ENCODE results near the gene C1orf105. TPM values are rescaled to one million over a fixed set of nuclear protein-coding genes. Genes with fewer than 3 reads are reported as not detected.
A peak's percentile ranks its signal among the peaks of the same experiment; 100 is the strongest.
"Not testable (repeated sequence)": the region's sequence is repeated elsewhere in the genome, so short reads cannot be mapped to it uniquely, and the experiment has no call there.

The C1orf105 gene
- total RNA-seq, 1 donor from 2014 or later = not detected

- DNase-seq (ENCODE audit: low read depth in 2 of 2) = no peak
These were observed 66.4 kb downstream of the C1orf105 start for GRCh38 chr1:172486805-172487454.

DNA sequence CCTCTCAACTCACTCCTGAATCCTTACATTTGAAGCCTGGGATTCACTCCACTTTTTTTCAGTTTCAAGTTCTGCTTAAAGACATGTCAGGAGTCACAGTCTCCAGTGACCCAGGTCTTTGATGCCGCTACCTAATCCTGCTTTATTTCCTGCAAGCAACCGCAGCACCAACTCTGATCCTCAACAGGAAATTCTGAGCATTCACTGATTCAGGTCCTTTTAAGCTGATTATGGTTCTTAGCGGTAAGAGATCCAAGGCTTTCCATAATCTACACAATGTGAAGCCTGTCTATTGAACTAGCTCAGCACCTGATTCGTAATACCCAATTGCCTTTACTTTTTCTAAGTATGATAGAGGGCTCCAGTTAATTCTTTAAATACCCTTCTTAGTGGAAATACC lies 67.1 kb downstream of the C1orf105 start:
- peak in 1 of 2 donors; percentile 3 for DNase-seq (ENCODE audit: low read depth in 2 of 2)

GRCh38 chr1:172488393-172488792 lies 67.9 kb downstream of the C1orf105 start:
- no peak for DNase-seq (ENCODE audit: low read depth in 2 of 2)

DNA sequence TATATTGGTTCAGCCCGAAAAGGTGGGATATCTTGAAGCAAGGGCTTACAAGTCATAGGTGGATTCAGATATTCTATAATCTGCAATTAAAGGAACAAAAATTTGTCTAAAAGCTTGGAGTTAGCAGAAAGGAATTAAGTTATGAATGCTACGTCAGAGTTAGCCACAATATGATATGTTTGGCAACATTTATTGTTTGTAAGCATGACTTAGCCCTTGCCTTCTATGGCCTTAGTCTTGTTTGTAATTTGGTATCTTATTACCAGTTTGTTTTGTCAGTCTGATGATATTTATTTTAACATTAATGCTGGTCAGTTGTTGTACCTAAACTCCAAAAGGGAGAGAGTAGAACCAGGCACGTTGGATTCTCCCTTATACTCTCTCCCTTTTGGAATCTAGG lies 69.4 kb downstream of the C1orf105 start:
- no peak for DNase-seq (ENCODE audit: low read depth in 2 of 2)

DNA sequence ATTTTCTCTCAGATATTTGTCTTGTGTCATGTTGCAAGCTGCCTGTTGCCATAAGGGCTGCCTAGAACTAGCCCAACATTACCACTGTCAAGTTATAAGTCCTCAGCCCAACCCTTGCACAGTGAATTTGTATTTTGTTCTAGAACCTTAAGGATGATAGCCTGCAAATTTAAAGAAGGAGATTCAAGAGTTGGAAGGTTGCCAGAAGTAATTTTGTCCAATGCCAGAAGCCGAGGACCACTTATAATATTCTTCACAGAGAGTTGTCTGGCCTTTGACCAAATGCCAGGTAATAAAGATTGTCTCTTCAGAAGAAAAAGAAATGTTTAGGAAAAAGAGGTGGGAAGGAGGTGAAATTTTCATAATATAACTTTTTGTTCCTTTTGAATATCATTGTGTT lies 71.9 kb downstream of the C1orf105 start:
- DNase-seq (ENCODE audit: low read depth in 2 of 2) = no peak

DNA sequence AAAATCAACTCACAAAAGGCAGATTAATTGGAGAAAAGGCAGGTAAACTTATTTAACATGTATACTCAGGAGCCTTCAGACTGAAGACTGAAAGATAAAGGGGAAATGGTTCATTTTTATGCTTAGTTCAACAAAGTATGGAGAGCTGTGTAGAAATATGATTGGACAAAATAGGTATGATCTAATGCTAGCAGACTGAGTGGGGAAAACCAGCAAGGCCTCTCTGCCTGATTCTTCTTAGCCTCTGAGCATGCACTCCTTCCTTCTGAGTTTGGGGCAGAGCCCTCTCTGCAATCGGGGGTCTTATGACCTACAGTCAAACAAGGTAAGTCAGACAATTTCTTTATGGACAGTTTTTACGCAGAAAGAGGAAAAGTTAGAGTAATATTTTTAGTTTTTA lies 73.7 kb downstream of the C1orf105 start:
- DNase-seq (ENCODE audit: low read depth in 2 of 2) = no peak

- DNase-seq (ENCODE audit: low read depth in 2 of 2) = not testable (repeated sequence)
These were observed 75.6 kb downstream of the C1orf105 start for GRCh38 chr1:172496127-172496526.

GRCh38 chr1:172496678-172497077 lies 76.2 kb downstream of the C1orf105 start:
- no peak for DNase-seq (ENCODE audit: low read depth in 2 of 2)

- DNase-seq (ENCODE audit: low read depth in 2 of 2) = no peak
These were observed 76.7 kb downstream of the C1orf105 start for GRCh38 chr1:172497230-172497629.

- DNase-seq (ENCODE audit: low read depth in 2 of 2) = no peak
These were observed 78.4 kb downstream of the C1orf105 start for GRCh38 chr1:172498857-172499256.

GRCh38 chr1:172499636-172500141 lies 79.2 kb downstream of the C1orf105 start:
- DNase-seq (ENCODE audit: low read depth in 2 of 2) = no peak

- DNase-seq (ENCODE audit: low read depth in 2 of 2) = no peak
These were observed 79.7 kb downstream of the C1orf105 start for GRCh38 chr1:172500207-172500606.

- no peak for DNase-seq (ENCODE audit: low read depth in 2 of 2)
These were observed 87.3 kb downstream of the C1orf105 start for GRCh38 chr1:172507741-172508140.

GRCh38 chr1:172510479-172510878 lies 90.0 kb downstream of the C1orf105 start:
- DNase-seq (ENCODE audit: low read depth in 2 of 2) = no peak

GRCh38 chr1:172512591-172512990 lies 92.1 kb downstream of the C1orf105 start:
- no peak for DNase-seq (ENCODE audit: low read depth in 2 of 2)

- DNase-seq (ENCODE audit: low read depth in 2 of 2) = peak in 1 of 2 donors; percentile 37
These were observed 93.0 kb downstream of the C1orf105 start for GRCh38 chr1:172513479-172513878.

DNA sequence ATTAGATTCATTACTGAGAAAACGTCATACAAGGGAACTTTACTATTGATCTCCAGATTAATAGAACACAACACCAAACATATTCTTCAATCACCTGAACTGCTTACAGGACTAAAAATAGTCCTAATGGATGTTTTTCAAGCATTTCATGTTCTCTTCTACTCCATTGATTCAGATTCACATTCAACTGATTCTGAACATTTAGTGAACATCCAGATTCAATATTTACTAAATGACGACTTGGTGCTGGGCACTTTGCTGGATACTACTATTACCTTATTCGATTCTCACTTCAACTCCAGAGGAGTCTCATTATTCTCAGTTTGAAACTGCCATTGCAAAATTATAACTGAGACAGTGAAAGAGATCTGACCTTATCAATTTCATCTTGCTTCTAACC lies 93.6 kb downstream of the C1orf105 start:
- DNase-seq (ENCODE audit: low read depth in 2 of 2) = no peak

DNA sequence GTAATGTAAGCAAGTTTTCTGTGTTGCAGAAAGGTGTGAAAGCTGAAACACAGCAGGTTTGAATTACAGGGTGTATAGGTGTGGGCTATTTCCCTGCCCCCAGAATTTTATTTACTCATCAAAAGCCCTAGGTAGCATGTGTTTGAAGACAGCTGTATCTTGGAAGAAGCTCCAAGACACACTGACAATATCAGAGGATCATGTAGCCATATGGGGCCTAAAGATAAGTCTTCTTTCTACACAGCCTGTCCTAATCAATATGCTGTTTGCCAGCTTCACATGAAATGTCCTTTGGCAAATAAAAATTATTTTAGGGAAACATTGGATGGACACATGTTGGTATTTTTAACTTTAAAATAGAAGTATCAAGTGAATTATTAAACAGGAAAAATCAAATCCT lies 95.0 kb downstream of the C1orf105 start:
- DNase-seq (ENCODE audit: low read depth in 2 of 2) = no peak

- no peak for DNase-seq (ENCODE audit: low read depth in 2 of 2)
These were observed 95.4 kb downstream of the C1orf105 start for GRCh38 chr1:172515927-172516326.

DNA sequence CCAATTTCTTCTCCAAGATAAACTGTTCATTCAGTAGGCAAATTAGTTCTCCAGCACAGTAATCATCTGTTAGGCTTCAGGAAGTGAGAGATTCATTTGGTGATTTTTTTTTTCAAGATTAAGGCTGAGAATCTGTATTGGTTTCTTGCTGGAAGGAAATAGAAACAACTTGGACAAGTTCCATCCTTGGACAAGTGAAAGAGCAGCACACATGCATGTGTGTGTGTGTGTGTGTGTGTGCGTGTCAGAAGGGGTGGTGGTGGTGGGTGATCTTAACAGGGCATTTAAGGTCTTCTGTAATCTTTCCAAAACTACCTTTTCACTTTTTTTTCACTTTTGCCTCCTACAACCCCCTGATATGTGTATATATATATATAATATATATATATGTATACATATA lies 96.6 kb downstream of the C1orf105 start:
- peak in 1 of 2 donors; percentile 33 for DNase-seq (ENCODE audit: low read depth in 2 of 2)

- no peak for DNase-seq (ENCODE audit: low read depth in 2 of 2)
These were observed 97.1 kb downstream of the C1orf105 start for GRCh38 chr1:172517545-172517944.

All from lung microvascular endothelial cell (primary cell).